NCI-H187 treated with DMSO at 0.1 percent for 48 hours (cell line): Measurements from ENCODE around the gene MATR3.
"Not testable (repeated sequence)": the region's sequence is repeated elsewhere in the genome, so short reads cannot be mapped to it uniquely, and the experiment has no call there.

Experiments used
- DNase-seq: peaks from one replicate; lab custom pipeline; 2025; lab: John Stamatoyannopoulos, UW

Gene MATR3

DNA sequence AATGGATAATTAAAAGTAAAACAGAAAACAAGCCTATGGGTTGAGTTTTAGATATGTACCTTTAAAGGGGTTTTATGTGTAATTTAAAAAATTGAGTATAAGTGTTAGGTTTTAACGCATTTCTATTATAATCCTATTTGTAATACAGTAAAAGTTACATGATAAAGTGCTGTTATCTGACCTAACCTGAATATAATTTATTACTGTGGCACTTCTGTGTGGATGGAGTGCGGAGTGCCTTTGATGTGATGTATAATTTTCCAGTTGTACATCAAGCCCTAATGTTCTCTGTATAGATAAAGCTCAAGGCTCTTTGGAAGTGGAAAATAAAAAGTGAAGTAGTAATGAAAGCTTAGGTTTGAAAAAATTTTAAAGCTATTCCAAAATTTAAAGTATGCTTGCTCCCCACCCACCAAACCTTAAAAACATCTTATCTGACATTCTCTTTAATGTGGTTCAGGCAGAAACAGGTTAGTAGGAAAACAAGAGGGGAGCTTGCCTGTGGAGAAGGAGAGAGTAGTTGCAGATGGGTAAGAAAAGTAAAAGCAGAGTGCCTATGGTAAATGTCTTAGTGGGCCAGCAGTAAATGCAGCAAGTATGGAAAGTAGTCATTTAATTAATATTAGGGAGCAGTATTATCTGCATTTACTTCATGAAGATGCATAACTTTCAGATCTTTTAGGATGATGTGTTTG lies 4.0 kb downstream of the MATR3 start:
- no peak for DNase-seq

DNA sequence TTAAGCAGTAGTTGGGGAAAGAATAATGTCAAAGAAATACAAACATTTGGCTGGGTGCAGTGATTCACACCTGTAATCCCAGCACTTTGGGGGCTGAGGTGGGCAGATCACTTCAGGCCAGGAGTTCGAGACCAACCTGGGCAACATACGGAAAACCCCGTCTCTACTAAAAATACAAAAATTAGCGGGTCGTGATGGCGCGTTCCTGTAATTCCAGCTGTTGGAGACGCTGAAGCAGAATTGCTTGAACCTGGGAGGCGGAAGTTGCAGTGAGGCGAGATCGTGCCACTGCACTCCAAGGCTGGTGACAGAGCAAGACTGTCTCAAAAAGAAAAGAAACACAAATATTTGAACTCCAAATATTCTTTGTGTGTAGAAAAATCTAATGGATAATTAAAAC lies 4.7 kb downstream of the MATR3 start:
- no peak for DNase-seq

DNA sequence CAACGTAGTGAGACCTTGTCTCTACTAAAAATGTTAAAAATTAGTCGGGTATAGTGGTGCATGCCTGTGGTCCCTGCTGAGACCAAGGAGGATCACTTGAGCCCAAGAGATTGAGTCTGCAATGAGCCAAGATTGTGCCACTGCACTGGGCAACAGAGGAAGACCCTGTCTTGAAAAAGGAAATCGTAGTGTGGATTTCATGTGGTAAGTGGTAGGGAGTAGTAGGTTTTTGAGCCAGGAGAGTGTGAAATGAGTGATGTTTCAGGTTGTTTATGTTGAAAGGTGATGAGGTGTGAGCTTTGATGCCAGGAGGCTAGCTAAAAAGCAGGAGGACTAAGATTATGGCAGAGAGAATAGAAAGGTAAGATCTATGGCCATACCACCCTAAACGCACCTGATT lies 5.9 kb downstream of the MATR3 start:
- no peak for DNase-seq

DNA sequence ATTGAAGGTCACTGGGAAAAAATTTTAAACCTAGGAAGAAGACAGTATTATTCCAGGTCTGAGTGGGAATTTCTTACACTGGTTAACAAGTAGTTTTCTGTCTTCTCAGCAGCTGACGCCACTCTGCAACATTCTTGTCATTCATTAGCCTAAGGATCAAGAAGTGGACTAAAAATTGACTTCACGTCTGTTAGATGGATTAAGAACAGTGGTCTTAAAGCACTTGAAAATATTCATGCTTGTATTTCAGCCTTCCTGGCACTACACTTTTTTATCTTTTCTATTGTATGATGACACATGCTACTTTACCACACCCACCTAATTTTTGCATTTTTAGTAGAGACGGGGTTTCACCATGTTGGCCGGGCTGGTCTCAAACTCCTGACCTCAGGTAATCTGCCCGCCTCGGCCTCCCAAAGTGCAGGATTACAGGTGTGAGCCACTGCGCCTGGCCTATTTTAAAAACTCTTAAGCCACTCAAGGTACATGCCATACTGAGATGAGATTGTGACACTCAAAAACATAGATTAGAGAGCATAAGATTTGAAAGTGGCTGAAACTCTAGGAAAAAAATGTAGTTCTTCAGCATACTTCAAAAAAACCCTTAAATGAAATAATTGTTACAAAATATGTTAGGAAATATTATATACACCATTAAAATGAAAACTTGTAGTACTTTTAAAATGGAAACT lies 8.4 kb downstream of the MATR3 start:
- DNase-seq = no peak

DNA sequence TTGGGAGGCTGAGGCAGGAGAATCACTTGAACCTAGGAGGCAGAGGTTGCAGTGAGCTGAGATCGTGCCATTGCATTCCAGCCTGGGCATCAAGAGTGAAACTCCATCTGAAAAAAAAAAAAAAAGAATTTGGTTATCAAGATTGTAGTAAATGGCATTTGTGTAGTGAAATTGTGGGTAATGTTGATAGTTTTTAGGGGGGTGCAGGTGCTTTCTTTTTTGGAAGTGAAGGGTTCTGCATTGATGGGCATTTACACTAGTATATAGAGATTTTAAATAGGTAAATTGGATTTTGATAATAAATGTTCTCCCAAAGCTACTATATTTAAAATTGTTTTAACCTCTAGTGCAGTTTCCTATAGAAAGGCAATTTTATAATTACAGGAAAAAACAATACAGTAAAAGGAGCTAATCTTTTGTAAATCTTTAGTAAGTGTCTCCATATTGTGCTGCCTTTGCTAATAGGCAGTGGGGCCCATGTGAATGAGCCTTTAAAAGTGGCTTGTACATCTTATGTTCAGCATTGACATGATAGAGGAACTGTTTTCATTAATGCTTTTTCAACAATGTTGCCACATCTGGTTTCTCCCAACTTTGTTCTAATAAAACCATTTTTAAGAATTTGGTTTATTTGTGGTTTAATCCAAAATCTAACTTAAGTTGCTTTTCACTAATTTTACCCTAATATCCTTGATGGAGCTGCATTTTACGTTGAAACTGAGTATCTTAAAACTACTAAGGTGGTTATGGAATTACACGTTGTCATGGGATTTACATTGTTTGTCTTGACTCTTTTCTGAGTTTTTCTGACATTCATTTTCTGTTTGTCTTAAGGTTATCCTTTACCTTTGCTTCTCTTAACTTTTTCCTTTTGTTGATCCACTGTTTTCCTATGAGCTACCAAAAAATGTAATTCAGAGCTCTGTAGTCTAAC lies 11.1 kb downstream of the MATR3 start:
- DNase-seq = no peak

DNA sequence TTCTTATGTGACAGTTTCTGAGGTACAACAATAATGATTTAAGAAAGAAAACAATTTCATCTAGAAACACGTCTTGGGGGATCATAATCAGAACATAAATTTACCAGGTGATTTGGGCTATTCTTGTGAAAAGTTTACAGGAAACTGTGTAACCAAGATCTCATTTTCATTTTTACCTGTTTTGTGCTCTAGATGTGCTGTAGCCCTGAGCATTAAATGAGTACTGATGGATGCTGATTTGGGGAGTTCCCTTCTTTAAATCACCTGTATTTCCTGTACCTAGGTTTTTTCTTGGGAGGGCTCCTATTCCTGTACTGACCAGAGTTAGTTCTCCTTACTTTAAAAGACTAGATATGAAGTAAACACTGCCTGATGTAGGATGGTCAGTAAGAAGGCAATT lies 12.7 kb downstream of the MATR3 start:
- DNase-seq = no peak

DNA sequence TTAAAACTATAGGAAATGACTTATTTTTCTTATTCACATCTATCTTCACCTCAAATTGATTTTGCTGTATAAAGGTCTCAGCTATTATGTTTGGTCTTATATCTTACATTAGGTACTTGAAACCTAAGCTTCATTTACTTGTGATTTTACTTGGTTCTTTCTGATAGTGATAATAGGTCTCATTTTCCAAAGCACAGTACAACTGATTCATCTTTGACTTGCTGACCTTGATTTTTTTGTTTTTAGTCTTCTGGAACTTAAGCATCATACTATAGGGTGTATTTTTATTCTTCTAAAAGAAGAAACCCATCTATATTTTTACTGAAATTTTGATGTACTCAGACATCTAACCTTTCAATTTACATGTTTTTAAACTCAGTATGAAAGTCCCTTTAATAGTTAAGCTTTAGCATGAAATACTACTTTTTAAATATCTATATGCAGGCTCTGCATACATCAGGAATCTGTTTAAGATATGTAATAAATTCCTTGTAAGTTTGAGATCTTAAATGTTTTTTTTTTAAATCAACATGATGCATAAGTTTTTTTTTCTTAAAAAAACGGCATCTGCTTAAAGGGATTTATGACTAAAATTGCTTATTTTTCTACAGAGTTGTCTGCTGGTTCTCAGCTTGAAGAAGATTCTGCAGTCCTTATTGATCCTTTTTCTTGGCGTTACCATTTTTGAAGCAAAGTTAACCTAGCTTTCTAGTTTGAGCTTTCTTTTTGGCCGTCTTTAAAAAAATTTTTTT lies 13.3 kb downstream of the MATR3 start:
- DNase-seq = no peak

DNA sequence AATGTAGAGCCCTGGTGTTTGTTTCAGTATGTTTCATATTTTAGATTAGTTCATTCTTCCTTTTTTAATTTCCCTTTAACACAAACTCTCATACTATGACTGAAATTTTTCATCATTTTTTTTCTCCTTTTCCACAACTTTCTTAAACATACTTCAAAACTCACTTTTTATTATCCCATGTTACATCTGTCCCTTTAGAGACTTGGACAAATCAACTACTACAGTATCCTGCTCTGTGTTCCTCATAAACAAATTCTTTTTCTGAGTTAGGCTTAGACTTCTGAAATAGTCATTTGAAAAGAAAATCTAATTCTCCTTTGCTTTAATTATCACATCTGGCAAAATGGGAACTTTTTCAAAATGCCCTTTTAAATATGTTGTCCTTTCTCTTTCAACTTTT lies 15.3 kb downstream of the MATR3 start:
- no peak for DNase-seq

DNA sequence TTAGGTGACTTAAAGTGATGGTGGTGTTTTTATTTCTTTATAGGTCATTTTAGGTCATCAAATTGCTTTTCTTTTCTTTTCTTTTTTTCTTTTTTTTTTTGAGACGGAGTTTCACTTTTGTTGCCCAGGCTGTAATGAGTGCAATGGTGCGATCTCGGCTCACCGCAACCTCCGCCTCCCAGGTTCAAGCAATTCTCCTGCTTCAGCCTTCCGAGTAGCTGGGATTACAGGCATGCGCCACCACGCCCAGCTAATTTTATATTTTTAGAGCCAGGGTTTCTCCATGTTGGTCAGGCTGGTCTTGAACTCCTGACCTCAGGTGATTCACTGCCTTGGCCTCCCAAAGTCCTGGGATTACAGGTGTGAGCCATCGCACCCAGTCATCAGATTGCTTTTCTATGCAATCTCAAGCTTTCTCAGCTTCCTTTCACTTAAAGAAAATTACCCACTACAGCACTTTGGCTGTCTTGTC lies 17.2 kb downstream of the MATR3 start:
- DNase-seq = not testable (repeated sequence)

DNA sequence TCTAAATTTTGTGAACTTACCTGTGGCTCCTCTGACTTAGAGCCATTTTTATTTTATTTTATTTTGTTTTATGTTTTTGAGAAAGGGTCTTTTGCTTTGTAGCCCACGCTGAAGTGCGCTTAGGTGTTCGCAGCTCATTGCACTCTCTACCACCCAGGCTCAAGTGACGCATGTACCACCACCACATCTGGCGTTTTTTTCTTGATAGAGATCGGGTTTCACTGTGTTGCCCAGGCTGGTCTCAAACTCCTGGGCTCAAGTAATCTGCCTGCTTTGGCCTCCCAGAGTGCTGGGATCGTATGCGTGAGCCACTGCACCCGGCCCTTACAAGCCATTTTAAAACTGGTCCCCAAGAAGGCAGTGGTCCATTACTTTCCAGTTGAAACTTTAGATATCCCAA lies 18.5 kb downstream of the MATR3 start:
- no peak for DNase-seq

DNA sequence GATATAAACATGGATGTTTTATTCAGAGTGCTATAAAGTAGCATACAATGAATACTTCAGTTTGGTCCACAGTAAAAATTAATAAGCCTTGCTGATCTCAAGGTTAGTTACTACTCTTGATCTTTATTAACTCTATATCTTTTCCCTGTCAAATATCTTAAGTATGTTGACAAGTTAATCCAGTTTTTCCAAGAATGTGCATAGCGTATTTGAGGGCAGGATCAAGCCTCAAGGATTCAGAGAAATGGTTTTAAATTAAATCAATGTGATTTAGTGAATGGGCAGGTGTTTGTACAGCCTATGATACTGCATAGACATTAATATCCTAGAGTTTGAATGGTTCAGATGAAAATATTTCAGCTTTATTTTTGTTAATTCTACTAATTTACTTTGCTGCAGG lies 20.7 kb downstream of the MATR3 start:
- DNase-seq = no peak

DNA sequence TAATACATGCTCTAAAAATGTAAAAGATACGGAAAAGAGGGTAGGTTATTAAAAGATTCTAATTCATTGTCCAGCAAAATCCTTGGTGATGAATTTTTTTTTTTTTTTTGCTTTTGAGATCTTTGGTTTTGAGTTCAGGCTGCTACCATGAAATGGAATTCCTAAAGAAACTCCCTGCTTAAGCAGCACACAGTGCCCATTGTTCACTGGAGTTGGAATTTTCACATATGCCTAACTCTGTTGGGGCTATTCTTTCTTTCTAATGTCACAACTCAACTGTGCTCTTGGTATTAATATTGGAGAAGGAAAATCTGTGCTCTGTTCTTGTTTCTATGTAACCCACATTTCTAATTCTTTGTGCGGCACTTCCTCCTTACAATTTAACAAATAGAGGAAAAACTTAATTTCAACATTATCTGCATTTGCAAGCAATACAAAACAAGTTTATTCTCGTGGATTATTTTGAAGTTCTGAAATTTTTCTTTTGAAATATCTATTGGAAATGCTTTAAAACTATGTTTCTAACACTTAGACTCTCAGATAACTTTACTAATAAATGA lies 21.6 kb downstream of the MATR3 start:
- DNase-seq = no peak

DNA sequence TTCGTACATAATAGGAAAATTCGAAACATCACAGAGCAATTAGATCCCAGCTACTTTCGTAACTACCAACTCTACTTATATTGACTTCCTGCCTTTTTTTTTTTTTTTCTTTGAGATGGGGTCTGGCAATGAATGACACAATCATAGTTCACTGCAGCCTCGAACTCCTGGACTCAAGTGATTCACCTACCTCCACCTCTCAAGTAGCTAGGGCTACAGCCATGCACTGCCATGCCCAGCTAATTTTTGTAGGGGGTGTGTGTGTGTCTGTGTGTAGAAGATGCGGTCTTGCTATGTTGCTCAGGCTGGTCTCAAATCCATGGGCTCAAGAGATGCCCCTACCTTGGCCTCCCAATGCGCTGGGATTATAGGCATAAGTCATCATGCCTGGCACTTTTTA lies 42.3 kb downstream of the MATR3 start:
- no peak for DNase-seq

DNA sequence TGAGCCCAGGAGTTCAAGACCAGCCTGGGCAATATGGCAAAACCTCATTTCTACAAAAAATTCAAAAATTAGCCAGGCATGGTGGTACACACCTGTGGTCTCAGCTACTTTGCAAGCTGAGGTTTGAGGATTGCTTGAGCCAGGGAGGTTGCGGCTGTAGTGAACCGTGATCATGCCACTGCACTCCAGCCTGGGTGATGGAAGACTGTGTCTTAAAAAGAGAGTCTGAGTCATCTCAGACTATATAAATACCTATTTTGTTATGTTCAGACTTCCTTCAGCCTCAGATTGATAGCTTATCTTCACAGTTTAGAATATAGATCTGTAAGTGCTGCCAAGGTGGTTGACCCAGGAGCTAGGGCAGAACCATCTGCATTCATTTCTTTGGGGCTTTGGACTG lies 46.5 kb downstream of the MATR3 start:
- no peak for DNase-seq

DNA sequence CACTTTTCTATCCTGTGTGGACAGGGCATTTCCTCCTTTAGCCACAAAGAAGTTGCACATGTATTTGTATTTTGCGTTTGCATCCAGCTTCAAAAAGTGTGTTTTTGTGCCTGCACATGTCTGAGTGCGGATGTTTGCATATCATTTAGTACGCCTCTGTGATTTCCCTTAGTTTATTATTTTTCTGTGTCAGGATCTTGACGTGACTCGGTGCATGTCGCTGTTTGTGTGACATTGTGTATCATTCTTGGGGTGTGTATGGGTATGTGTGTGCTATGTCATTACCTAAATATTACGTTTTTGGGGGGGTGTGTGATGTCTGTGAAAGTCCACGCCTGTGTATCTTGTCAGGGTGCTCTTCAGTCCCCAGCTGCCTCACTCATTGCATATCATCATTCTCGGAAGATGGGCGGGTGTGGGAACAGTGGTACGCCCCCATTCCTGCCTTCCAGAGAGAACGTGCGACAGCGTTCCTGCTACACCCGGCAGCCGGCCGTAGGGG lies 47.7 kb downstream of the MATR3 start:
- DNase-seq = no peak

DNA sequence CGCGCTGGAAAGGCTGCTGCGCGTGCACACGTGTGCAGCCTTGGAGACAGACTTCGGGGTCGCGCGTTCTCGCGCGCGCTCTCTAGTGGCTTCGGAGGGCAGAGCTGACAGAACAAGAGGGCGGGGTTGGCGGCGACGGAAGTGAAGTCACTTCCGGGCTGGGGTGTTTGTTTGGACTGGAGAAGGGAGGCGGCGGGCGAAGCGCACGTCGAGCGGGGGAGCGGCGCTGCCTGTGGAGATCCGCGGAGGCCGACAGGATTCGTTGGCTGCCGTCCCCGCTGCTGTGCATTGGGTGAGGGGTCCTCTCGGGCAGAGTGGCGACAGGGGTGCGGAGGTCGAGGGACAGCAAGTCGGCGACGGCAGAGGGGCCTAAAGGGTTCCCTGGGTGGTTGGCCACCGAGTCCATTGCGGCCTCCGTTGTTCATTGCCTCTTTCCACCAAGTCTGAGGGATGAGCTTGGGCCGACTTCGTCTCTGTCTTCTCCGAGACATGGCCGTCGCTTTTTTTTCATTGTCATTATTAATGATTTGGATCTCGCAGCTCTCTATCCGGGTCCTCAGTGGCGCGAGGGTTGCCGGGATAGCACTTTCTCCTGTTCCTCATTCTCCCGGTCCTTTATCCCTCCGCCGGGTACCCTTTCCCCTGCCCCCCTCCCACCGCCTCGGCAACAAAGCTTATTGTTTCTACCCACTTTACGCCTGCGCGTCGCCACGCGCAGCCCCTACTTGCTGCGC lies 48.3 kb downstream of the MATR3 start, which contains the start of gene PAIP2:
Gene PAIP2 (plus strand): TSS at position 166 of the 734 bp plus-strand sequence. CDS start 21,931 bp downstream, outside the sequence.
- peak; percentile 83 for DNase-seq

DNA sequence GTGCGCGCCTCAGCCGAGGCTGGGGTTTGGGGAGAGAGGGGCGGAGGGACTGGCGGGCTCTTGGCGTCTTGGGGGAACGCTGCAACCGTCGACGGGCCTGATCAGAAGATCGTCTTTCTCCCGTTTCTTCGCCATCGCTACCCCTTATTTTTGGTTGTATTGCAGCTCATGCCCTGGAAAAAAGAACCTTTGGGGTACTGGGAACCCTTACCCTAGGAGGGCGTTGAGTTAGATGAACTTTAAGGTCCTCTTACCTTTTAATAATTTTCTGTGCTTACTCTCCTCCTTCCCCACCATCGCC lies 48.8 kb downstream of the MATR3 start:
- no peak for DNase-seq

DNA sequence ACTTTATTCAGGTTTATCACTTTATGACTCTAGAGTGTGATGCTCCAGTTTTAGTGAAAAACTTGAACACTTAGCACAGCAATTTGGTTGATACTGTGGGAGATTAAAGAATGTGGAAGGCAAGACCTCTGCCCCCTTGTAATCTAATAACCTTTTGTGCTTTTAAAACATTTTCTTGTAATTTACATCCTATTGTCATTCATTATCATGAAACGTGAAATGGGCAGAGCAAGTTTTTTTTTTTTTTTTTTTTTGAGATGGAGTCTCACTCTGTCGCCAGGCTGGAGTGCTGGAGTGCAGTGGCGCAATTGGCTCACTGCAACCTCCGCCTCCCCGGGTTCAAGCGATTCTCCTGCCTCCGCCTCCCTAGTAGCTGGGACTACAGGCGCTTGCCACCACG lies 49.9 kb downstream of the MATR3 start:
- DNase-seq = no peak

DNA sequence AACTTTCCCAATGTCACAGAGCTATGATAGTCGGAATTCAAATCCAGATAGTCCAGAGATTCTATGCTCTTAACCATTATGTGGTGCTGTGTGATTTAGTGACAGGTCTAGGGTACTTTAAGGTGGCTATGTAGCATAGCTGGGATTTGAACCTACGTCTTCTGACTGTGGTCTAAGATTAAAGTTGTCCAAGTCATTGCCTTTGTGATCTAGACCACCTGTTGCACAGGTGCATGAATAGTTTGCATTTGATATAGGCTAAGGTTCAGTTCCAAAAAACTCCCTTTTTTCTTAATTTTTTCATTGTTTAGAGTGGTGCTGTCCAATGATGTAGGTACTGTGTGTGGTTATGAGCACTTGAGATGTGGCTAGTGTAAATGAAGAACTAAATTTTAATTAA lies 50.6 kb downstream of the MATR3 start:
- DNase-seq = no peak

DNA sequence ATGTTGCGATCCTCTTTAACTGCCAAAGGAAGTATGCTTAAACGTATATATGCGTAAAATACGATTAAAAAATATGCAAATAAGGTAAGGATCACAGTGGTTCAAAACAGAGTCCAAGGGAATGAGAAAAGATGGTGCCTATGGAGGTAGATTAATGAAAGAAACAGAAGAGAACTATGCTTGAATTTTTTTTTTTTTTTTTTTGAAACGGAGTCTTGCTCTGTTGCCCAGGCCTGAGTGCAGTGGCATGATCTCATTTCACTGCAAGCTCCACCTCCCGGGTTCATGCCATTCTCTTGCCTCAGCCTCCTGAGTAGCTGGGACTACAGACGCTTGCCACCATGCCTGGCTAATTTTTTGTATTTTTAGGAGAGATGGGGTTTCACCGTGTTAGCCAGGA lies 51.9 kb downstream of the MATR3 start:
- not testable (repeated sequence) for DNase-seq

DNA sequence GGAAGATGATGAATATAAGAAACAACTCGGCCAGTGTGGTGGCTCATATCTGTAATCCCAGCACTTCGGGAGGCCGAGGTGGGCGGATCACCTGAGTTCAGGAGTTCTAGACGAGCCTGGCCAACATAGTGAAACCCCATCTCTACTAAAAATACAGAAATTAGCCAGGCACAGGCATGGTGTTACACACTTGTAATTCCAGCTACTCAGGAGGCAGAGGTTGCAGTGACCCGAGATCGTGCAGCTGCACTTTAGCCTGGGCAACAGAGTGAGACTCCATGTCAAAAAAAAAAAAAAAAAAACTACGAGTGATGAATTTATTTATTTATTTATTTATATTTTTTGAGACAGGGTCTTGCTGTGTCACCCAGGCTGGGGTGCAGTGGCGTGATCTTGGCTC lies 54.3 kb downstream of the MATR3 start:
- not testable (repeated sequence) for DNase-seq
